ENCODE data around the gene PAPPA2. TPM values are rescaled to one million over a fixed set of nuclear protein-coding genes. Genes with fewer than 3 reads are reported as not detected.

Gene PAPPA2
- total RNA-seq, 2 experiments from 2014 or later = 0.19 TPM; not detected in 1

DNA sequence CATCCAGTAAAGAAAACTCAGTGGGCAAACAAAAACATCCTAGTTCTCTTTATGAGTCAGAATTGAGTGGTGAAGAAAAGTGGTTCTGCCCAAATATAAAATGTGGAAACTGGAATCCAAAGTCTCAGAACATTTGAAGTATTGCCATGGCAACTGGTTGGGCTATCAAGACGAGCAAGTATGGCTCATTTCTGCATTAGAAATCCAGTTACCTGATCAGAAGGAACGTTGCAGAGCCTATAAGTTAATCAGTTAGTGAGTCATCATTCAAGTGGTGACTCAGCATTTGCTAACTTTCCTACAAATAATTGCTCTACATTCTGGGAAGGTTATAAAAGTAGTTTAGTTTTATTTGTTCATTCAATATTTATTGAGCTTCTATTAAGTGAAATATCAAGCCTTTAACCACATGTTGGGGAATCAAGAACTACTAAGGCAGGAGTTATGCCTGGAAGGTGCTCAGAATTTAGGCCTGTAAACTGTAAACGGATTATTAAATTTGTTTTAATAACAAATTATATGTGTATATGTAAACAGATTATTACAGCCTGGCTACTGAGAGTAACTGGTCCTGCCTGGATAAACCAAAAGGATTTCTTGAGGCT lies 104.3 kb downstream of the PAPPA2 start:
- intact Hi-C loops (cut with micrococcal nuclease; ENCODE audit: unreplicated experiment) = no loop called here
- no peak overlapping the region for H2AFZ ChIP-seq (ENCODE audit: low read length)
- CTCF ChIA-PET (ENCODE audit: unreplicated experiment) = no interaction called here
- H3K36me3 ChIP-seq (ENCODE audit: insufficient read depth, low read length) = no peaks in the 10 kb centered on the region
- H3K4me3 ChIP-seq (ENCODE audit: low read depth, low read length, poor library complexity, severe bottlenecking) = no peak overlapping the region
- H4K20me1 ChIP-seq (ENCODE audit: insufficient read depth, low read length) = no peaks in the 10 kb centered on the region
- no peaks in the 10 kb centered on the region for H3K4me1 ChIP-seq (ENCODE audit: insufficient read depth, low read length, poor library complexity, severe bottlenecking)
- no peaks in the 10 kb centered on the region for H3K79me2 ChIP-seq (ENCODE audit: insufficient read depth, low read depth, low read length)
- POLR2A ChIA-PET = no interaction called here
- DNase-seq (ENCODE audit: low spot score) = no peak
- no peaks in the 10 kb centered on the region for H3K9me3 ChIP-seq (ENCODE audit: low read length)
- no TSS peak for BruUV-seq (replicated peaks)
- no peaks in the 10 kb centered on the region for H3K9me2 ChIP-seq (ENCODE audit: insufficient read depth, low read length)
- no peak overlapping the region for H3K27ac ChIP-seq (ENCODE audit: low read depth, low read length, poor library complexity, severe bottlenecking)
- TF ChIP-seq CTCF (conservative IDR thresholded peaks at IDR 0.05; ENCODE audit: low read length) (no peak), EZH2phosphoT487 (IDR thresholded peaks at IDR 0.05; ENCODE audit: borderline replicate concordance, low read depth, low read length) (no peak)
- H3K4me2 ChIP-seq (ENCODE audit: low read length) = no peak overlapping the region

DNA sequence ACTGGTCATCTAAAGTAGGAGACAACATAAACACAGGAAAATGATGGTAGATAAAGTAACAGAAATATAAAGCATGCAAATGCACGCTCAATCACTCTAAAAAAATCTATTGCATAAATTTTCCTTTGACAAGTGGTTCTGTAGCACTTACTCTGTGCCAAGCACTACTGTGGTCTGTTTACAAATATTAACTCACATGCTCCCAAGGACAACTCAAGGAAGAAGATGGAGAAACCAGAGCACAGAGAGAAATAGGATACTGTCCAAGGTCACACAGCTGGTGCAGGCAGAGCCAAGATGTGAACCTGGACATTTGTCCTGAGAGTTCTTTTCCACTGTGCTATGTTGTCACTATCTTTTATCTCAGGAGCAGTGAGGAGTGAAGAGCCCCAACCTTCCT lies 105.2 kb downstream of the PAPPA2 start:
- no TSS peak for BruUV-seq (replicated peaks)
- no peaks in the 10 kb centered on the region for H3K4me1 ChIP-seq (ENCODE audit: insufficient read depth, low read length, poor library complexity, severe bottlenecking)
- H2AFZ ChIP-seq (ENCODE audit: low read length) = no peak overlapping the region
- no peaks in the 10 kb centered on the region for H3K9me3 ChIP-seq (ENCODE audit: low read length)
- H3K4me2 ChIP-seq (ENCODE audit: low read length) = no peak overlapping the region
- intact Hi-C loops (cut with micrococcal nuclease; ENCODE audit: unreplicated experiment) = no loop called here
- no peak overlapping the region for H3K4me3 ChIP-seq (ENCODE audit: low read depth, low read length, poor library complexity, severe bottlenecking)
- H3K36me3 ChIP-seq (ENCODE audit: insufficient read depth, low read length) = no peaks in the 10 kb centered on the region
- H3K79me2 ChIP-seq (ENCODE audit: insufficient read depth, low read depth, low read length) = no peaks in the 10 kb centered on the region
- no peak overlapping the region for H3K27ac ChIP-seq (ENCODE audit: low read depth, low read length, poor library complexity, severe bottlenecking)
- H3K9me2 ChIP-seq (ENCODE audit: insufficient read depth, low read length) = no peaks in the 10 kb centered on the region
- ChIA-PET CTCF (ENCODE audit: unreplicated experiment) (no interaction called here), POLR2A (no interaction called here)
- no peak for TF ChIP-seq EZH2phosphoT487 (IDR thresholded peaks at IDR 0.05; ENCODE audit: borderline replicate concordance, low read depth, low read length)
- no peak for TF ChIP-seq CTCF (conservative IDR thresholded peaks at IDR 0.05; ENCODE audit: low read length)
- H4K20me1 ChIP-seq (ENCODE audit: insufficient read depth, low read length) = no peaks in the 10 kb centered on the region
- no peak for DNase-seq (ENCODE audit: low spot score)

DNA sequence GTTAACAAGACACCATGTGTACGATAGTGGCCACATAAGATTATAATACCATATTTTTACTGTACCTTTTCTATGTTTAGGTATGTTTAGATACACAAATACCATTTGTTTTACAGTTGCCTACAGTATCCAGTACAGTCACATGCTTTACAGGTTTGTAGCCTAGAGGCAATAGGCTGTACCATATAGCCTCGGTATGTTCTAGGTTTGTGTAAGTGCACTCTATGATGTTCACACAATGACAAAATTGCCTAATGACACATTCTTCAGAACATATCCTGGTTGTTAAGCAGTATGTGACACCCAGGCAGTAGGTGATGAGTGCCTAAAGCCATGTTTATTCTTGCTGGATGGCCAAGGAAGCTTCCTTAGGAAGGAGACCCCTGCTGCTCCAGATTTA lies 111.8 kb downstream of the PAPPA2 start:
- ChIA-PET POLR2A (interaction anchor here (0.6 kb wide), 1 partner anchor 1697 kb away, joined by 4 read pairs; no protein-coding TSS in a partner anchor), CTCF (ENCODE audit: unreplicated experiment) (no interaction called here)
- no peaks in the 10 kb centered on the region for H3K79me2 ChIP-seq (ENCODE audit: insufficient read depth, low read depth, low read length)
- H2AFZ ChIP-seq (ENCODE audit: low read length) = no peak overlapping the region
- H3K36me3 ChIP-seq (ENCODE audit: insufficient read depth, low read length) = no peaks in the 10 kb centered on the region
- no TSS peak for BruUV-seq (replicated peaks)
- no peaks in the 10 kb centered on the region for H3K9me2 ChIP-seq (ENCODE audit: insufficient read depth, low read length)
- H3K9me3 ChIP-seq (ENCODE audit: low read length) = no peaks in the 10 kb centered on the region
- no peak overlapping the region for H3K4me3 ChIP-seq (ENCODE audit: low read depth, low read length, poor library complexity, severe bottlenecking)
- intact Hi-C loops (cut with micrococcal nuclease; ENCODE audit: unreplicated experiment) = no loop called here
- H3K4me1 ChIP-seq (ENCODE audit: insufficient read depth, low read length, poor library complexity, severe bottlenecking) = no peaks in the 10 kb centered on the region
- TF ChIP-seq CTCF (conservative IDR thresholded peaks at IDR 0.05; ENCODE audit: low read length) (no peak), EZH2phosphoT487 (IDR thresholded peaks at IDR 0.05; ENCODE audit: borderline replicate concordance, low read depth, low read length) (no peak)
- no peak for DNase-seq (ENCODE audit: low spot score)
- H3K4me2 ChIP-seq (ENCODE audit: low read length) = no peak overlapping the region
- no peaks in the 10 kb centered on the region for H4K20me1 ChIP-seq (ENCODE audit: insufficient read depth, low read length)
- H3K27ac ChIP-seq (ENCODE audit: low read depth, low read length, poor library complexity, severe bottlenecking) = no peak overlapping the region

Data from OCI-LY7 (cell line).